ENCODE results near the gene ZNF865.

GRCh38 chr19:55626350-55626749 is 20.9 kb downstream of the ZNF865 start:
- TF ChIP-seq CTCF (IDR thresholded peaks at IDR 0.05; ENCODE audit: insufficient read depth, low read depth, low read length) (no peak), EZH2 (IDR thresholded peaks at IDR 0.05; ENCODE audit: insufficient read depth, low read length) (no peak)
